Osteoblast (primary cell): Measurements from ENCODE around the gene SORL1. TPM values are rescaled to one million over a fixed set of nuclear protein-coding genes. Genes with fewer than 3 reads are reported as not detected.

ENCODE experiments used
- DNase-seq: peaks from one replicate; pipeline ENCODE4 v3.0.0; 2011; ENCODE audit warnings: low spot score, mixed read lengths; ENCODE audit not compliant: insufficient read length; ENCODE audit errors: missing footprints
- H2AFZ ChIP-seq: 2 replicates; pipeline ENCODE4 v1.6.0; 2011; ENCODE audit warnings: mild to moderate bottlenecking, low read length
- H3K27ac ChIP-seq: 2 replicates; pipeline ENCODE4 v1.5.1; 2011; ENCODE audit warnings: mild to moderate bottlenecking, low read depth, low read length, moderate library complexity
- H3K27me3 ChIP-seq: 2 replicates; pipeline ENCODE4 v1.6.0; 2012; ENCODE audit warnings: mild to moderate bottlenecking, control low read depth, inconsistent platforms, low read length, moderate library complexity; ENCODE audit not compliant: insufficient read depth
- H3K36me3 ChIP-seq: 2 replicates; pipeline ENCODE4 v1.5.1; 2011; ENCODE audit warnings: mild to moderate bottlenecking, low read length, control low read depth, moderate library complexity; ENCODE audit not compliant: insufficient read depth
- H3K4me1 ChIP-seq: 2 replicates; pipeline ENCODE4 v1.5.1; 2011; ENCODE audit warnings: mild to moderate bottlenecking, low read length, control low read depth, moderate library complexity; ENCODE audit not compliant: insufficient read depth
- H3K4me2 ChIP-seq: 2 replicates; pipeline ENCODE4 v1.6.0; 2011; ENCODE audit warnings: mild to moderate bottlenecking, low read length; ENCODE audit not compliant: insufficient read depth
- H3K4me3 ChIP-seq: fragments of 200-600 bp; sonication (generic); 3 replicates; pipeline ENCODE4 v1.5.1; 2012; ENCODE audit warnings: mild to moderate bottlenecking, low read length, inconsistent platforms; ENCODE audit not compliant: insufficient read depth
- H3K79me2 ChIP-seq: 2 replicates; pipeline ENCODE4 v1.6.0; 2012; ENCODE audit warnings: mild to moderate bottlenecking, low read length, control low read depth, inconsistent platforms; ENCODE audit not compliant: insufficient read depth
- H3K9me3 ChIP-seq: 2 replicates; pipeline ENCODE4 v1.5.1; 2011; ENCODE audit warnings: low read depth, low read length, control low read depth
- H4K20me1 ChIP-seq: 2 replicates; pipeline ENCODE4 v1.6.0; 2012; ENCODE audit warnings: mild to moderate bottlenecking, low read length, control low read depth; ENCODE audit not compliant: insufficient read depth
- total RNA-seq: library from RNA; depleted of rRNA; stranded (reverse); fragments of >200 nt; gene quantifications from 2 replicates; pipeline ENCODE4 v1.2.3, GENCODE V29; 2012
- TF ChIP-seq, protein P1 (sequence below): IDR thresholded peaks from 2 replicates; pipeline ENCODE4 v1.5.1; 2011; ENCODE audit warnings: mild to moderate bottlenecking, low read depth, low read length, moderate library complexity; ENCODE audit errors: extremely low read depth

The SORL1 gene
- total RNA-seq, 1 donor, result 0.36 TPM

- H3K27ac ChIP-seq, result no peak overlapping the region
- H3K4me1 ChIP-seq, result peaks cover 20% of the 10 kb centered on the region
- peak; percentile 74 for DNase-seq
- no peaks in the 10 kb centered on the region for H3K79me2 ChIP-seq
- no peak overlapping the region for H3K4me3 ChIP-seq
- H2AFZ ChIP-seq, result peak overlapping the region; percentile 35
- no peak overlapping the region for H3K4me2 ChIP-seq
- no peaks in the 10 kb centered on the region for H4K20me1 ChIP-seq
- TF ChIP-seq, protein P1, sequence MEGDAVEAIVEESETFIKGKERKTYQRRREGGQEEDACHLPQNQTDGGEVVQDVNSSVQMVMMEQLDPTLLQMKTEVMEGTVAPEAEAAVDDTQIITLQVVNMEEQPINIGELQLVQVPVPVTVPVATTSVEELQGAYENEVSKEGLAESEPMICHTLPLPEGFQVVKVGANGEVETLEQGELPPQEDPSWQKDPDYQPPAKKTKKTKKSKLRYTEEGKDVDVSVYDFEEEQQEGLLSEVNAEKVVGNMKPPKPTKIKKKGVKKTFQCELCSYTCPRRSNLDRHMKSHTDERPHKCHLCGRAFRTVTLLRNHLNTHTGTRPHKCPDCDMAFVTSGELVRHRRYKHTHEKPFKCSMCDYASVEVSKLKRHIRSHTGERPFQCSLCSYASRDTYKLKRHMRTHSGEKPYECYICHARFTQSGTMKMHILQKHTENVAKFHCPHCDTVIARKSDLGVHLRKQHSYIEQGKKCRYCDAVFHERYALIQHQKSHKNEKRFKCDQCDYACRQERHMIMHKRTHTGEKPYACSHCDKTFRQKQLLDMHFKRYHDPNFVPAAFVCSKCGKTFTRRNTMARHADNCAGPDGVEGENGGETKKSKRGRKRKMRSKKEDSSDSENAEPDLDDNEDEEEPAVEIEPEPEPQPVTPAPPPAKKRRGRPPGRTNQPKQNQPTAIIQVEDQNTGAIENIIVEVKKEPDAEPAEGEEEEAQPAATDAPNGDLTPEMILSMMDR, result peak; percentile 92
- H3K27me3 ChIP-seq, result peaks cover 15% of the 10 kb centered on the region
- no peaks in the 10 kb centered on the region for H3K36me3 ChIP-seq
- H3K9me3 ChIP-seq, result no peaks in the 10 kb centered on the region
Observed at GRCh38 chr11:121591405-121592033, 139.4 kb downstream of the SORL1 start.

- Histone ChIP-seq H3K4me1 (peaks cover 27% of the 10 kb centered on the region), H3K4me3 (no peak overlapping the region), H4K20me1 (no peaks in the 10 kb centered on the region), H3K27ac (no peak overlapping the region), H3K27me3 (peaks cover 11% of the 10 kb centered on the region), H3K36me3 (no peaks in the 10 kb centered on the region), H3K79me2 (no peaks in the 10 kb centered on the region), H2AFZ (peak overlapping the region; percentile 45), H3K4me2 (no peak overlapping the region), H3K9me3 (no peaks in the 10 kb centered on the region)
- no peak for DNase-seq
- TF ChIP-seq, protein P1, result no peak
Observed at GRCh38 chr11:121592708-121593107, 140.6 kb downstream of the SORL1 start.

DNA sequence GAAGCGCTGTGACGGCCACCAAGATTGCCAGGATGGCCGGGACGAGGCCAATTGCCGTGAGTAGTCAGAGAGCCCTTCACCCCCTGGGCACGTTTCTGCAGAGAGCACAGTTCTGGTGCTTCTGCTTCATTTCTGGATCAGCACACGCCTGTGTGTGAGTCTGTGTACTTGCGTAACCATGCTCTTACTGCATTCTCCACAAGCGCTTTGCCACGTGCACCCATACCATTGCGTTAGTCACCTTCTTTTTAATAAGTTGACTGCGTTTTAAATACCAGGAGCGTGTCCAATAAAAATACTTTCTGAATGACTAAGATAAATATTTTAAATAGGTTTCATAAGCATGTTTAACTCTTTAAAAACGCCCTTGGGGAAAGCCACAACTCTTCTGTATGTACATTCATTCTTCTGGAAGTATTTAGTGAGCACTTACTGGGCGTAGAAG, 143.6 kb downstream of the SORL1 start:
- no peaks in the 10 kb centered on the region for H4K20me1 ChIP-seq
- H3K27me3 ChIP-seq, result no peaks in the 10 kb centered on the region
- H3K4me3 ChIP-seq, result no peak overlapping the region
- H3K27ac ChIP-seq, result peak overlapping the region; percentile 72
- no peaks in the 10 kb centered on the region for H3K79me2 ChIP-seq
- peak; percentile 96 for DNase-seq
- peaks cover 27% of the 10 kb centered on the region for H3K4me1 ChIP-seq
- H3K9me3 ChIP-seq, result no peaks in the 10 kb centered on the region
- TF ChIP-seq, protein P1, result no peak
- H2AFZ ChIP-seq, result peak overlapping the region; percentile 37
- H3K36me3 ChIP-seq, result no peaks in the 10 kb centered on the region
- H3K4me2 ChIP-seq, result peak overlapping the region; percentile 21

DNA sequence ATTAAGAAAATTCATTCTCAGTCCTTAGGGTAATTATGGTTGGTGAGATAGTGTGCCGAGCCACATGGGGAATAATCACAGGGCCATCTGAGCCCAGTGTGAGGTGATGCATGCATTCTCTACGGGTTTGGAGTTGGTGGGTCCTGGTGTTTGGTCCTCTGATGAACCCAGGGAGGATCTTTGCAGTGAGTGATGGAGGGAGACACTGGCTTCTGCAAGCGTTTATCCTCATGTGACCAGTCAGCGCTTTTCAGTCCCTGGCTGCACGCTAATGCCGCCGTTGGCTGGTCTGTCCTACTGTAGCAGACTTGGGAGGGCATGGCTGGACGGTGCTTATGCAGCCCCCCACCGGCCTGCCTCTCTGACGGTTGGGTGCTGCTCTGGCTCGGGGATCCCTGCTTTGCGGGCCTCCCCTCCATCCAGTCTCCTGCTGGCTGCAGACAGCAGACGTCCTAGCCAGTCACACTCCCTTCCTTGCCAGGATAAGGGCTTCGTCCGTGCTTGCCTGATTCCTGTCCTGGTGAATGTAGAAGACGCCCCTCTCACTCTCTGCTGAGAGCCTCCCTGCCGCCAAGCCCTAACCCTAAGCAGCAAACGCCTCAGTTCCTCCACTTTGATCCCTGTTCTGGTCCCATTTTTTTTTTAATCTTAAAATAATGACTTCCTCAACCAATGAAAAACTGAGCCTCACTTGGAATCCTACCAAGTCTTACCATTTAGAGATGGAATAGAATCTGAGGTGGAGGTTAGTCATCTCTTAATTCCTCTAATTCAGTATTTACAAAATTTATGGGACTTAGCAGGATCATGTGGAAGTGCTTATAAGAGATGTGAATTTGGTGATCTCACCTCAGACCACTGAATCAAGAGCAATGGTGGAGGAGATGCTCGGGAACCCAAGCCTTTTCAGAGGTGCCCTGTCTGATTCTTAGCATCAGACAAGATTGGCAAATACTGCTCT, 144.4 kb downstream of the SORL1 start:
- H3K4me3 ChIP-seq, result peak overlapping the region; percentile 2
- peak overlapping the region; percentile 32 for H2AFZ ChIP-seq
- H3K36me3 ChIP-seq, result no peaks in the 10 kb centered on the region
- TF ChIP-seq, protein P1, result no peak
- peak overlapping the region; percentile 21 for H3K4me2 ChIP-seq
- no peaks in the 10 kb centered on the region for H3K9me3 ChIP-seq
- H3K27me3 ChIP-seq, result no peaks in the 10 kb centered on the region
- DNase-seq, result peak; percentile 84
- H3K79me2 ChIP-seq, result no peaks in the 10 kb centered on the region
- H4K20me1 ChIP-seq, result no peaks in the 10 kb centered on the region
- peaks cover 27% of the 10 kb centered on the region for H3K4me1 ChIP-seq
- H3K27ac ChIP-seq, result peak overlapping the region; percentile 55
